Measurements from ENCODE around the gene DSPP. TPM values are rescaled to one million over a fixed set of nuclear protein-coding genes. Genes with fewer than 3 reads are reported as not detected.

DSPP gene
- total RNA-seq, 1 donor from 2014 or later, result not detected

GRCh38 chr4:87614292-87614890, 6.1 kb downstream of the DSPP start:
- H2AFZ ChIP-seq (ENCODE audit: low read depth, low read length), result no peak overlapping the region
- Mint-ChIP-seq H3K4me3 (ENCODE audit: unreplicated experiment) (no peak overlapping the region), H3K27ac (ENCODE audit: unreplicated experiment) (no peak overlapping the region), H3K9me3 (ENCODE audit: unreplicated experiment) (no peaks in the 10 kb centered on the region), H3K4me1 (ENCODE audit: low read depth, unreplicated experiment) (no peaks in the 10 kb centered on the region), H3K27me3 (ENCODE audit: low read depth, unreplicated experiment) (peaks cover 2% of the 10 kb centered on the region), H3K36me3 (ENCODE audit: low read depth, unreplicated experiment) (no peaks in the 10 kb centered on the region)
- no peak overlapping the region for H3K27ac ChIP-seq (ENCODE audit: low read depth, low read length)
- H3K4me3 ChIP-seq (ENCODE audit: insufficient read depth, low read depth, low read length), result no peak overlapping the region
- H4K20me1 ChIP-seq (ENCODE audit: insufficient read depth, low read length), result no peaks in the 10 kb centered on the region
- TF ChIP-seq EZH2 (IDR thresholded peaks at IDR 0.05; ENCODE audit: insufficient read depth, low read length), result no peak
- TF ChIP-seq, protein P1, sequence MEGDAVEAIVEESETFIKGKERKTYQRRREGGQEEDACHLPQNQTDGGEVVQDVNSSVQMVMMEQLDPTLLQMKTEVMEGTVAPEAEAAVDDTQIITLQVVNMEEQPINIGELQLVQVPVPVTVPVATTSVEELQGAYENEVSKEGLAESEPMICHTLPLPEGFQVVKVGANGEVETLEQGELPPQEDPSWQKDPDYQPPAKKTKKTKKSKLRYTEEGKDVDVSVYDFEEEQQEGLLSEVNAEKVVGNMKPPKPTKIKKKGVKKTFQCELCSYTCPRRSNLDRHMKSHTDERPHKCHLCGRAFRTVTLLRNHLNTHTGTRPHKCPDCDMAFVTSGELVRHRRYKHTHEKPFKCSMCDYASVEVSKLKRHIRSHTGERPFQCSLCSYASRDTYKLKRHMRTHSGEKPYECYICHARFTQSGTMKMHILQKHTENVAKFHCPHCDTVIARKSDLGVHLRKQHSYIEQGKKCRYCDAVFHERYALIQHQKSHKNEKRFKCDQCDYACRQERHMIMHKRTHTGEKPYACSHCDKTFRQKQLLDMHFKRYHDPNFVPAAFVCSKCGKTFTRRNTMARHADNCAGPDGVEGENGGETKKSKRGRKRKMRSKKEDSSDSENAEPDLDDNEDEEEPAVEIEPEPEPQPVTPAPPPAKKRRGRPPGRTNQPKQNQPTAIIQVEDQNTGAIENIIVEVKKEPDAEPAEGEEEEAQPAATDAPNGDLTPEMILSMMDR (IDR thresholded peaks at IDR 0.05; ENCODE audit: insufficient read depth, low read depth, low read length), result no peak
- H3K4me2 ChIP-seq (ENCODE audit: low read length), result no peak overlapping the region
- no peaks in the 10 kb centered on the region for H3K79me2 ChIP-seq (ENCODE audit: insufficient read depth, low read length)
- no peaks in the 10 kb centered on the region for H3K4me1 ChIP-seq (ENCODE audit: insufficient read depth, low read length)
- H3K9ac ChIP-seq (ENCODE audit: low read length), result no peak overlapping the region
- H3K27me3 ChIP-seq (ENCODE audit: insufficient read depth, low read length), result peaks cover 2% of the 10 kb centered on the region
- no peak for FAIRE-seq
- no peaks in the 10 kb centered on the region for H3K9me3 ChIP-seq (ENCODE audit: insufficient read depth, low read depth, low read length)
- H3K36me3 ChIP-seq (ENCODE audit: insufficient read depth, low read length), result no peaks in the 10 kb centered on the region
- no peak for DNase-seq (ENCODE audit: low read depth)

- Mint-ChIP-seq H3K27ac (ENCODE audit: unreplicated experiment) (no peak overlapping the region), H3K9me3 (ENCODE audit: unreplicated experiment) (no peaks in the 10 kb centered on the region), H3K4me1 (ENCODE audit: low read depth, unreplicated experiment) (no peaks in the 10 kb centered on the region), H3K36me3 (ENCODE audit: low read depth, unreplicated experiment) (no peaks in the 10 kb centered on the region), H3K27me3 (ENCODE audit: low read depth, unreplicated experiment) (peaks cover 5% of the 10 kb centered on the region), H3K4me3 (ENCODE audit: unreplicated experiment) (no peak overlapping the region)
- Histone ChIP-seq H3K27me3 (ENCODE audit: insufficient read depth, low read length) (peaks cover 8% of the 10 kb centered on the region), H3K36me3 (ENCODE audit: insufficient read depth, low read length) (no peaks in the 10 kb centered on the region), H3K4me3 (ENCODE audit: insufficient read depth, low read depth, low read length) (no peak overlapping the region), H3K9me3 (ENCODE audit: insufficient read depth, low read depth, low read length) (no peaks in the 10 kb centered on the region), H3K4me2 (ENCODE audit: low read length) (no peak overlapping the region), H3K27ac (ENCODE audit: low read depth, low read length) (no peak overlapping the region), H3K79me2 (ENCODE audit: insufficient read depth, low read length) (no peaks in the 10 kb centered on the region), H4K20me1 (ENCODE audit: insufficient read depth, low read length) (no peaks in the 10 kb centered on the region), H2AFZ (ENCODE audit: low read depth, low read length) (no peak overlapping the region), H3K9ac (ENCODE audit: low read length) (no peak overlapping the region), H3K4me1 (ENCODE audit: insufficient read depth, low read length) (no peaks in the 10 kb centered on the region)
- TF ChIP-seq, protein P1 (IDR thresholded peaks at IDR 0.05; ENCODE audit: insufficient read depth, low read depth, low read length), result no peak
- no peak for TF ChIP-seq EZH2 (IDR thresholded peaks at IDR 0.05; ENCODE audit: insufficient read depth, low read length)
- FAIRE-seq (no peak), DNase-seq (ENCODE audit: low read depth) (no peak)
These were observed 7.9 kb downstream of the DSPP start for GRCh38 chr4:87616268-87616667.

- H3K9ac ChIP-seq (ENCODE audit: low read length), result no peak overlapping the region
- no peaks in the 10 kb centered on the region for H3K9me3 ChIP-seq (ENCODE audit: insufficient read depth, low read depth, low read length)
- Mint-ChIP-seq H3K36me3 (ENCODE audit: low read depth, unreplicated experiment) (no peaks in the 10 kb centered on the region), H3K4me1 (ENCODE audit: low read depth, unreplicated experiment) (no peaks in the 10 kb centered on the region), H3K27me3 (ENCODE audit: low read depth, unreplicated experiment) (peaks cover 10% of the 10 kb centered on the region), H3K4me3 (ENCODE audit: unreplicated experiment) (no peak overlapping the region), H3K27ac (ENCODE audit: unreplicated experiment) (no peak overlapping the region), H3K9me3 (ENCODE audit: unreplicated experiment) (no peaks in the 10 kb centered on the region)
- DNase-seq (ENCODE audit: low read depth) (no peak), FAIRE-seq (no peak)
- H3K4me1 ChIP-seq (ENCODE audit: insufficient read depth, low read length), result no peaks in the 10 kb centered on the region
- no peak overlapping the region for H2AFZ ChIP-seq (ENCODE audit: low read depth, low read length)
- H4K20me1 ChIP-seq (ENCODE audit: insufficient read depth, low read length), result no peaks in the 10 kb centered on the region
- no peaks in the 10 kb centered on the region for H3K79me2 ChIP-seq (ENCODE audit: insufficient read depth, low read length)
- no peak overlapping the region for H3K4me3 ChIP-seq (ENCODE audit: insufficient read depth, low read depth, low read length)
- no peaks in the 10 kb centered on the region for H3K36me3 ChIP-seq (ENCODE audit: insufficient read depth, low read length)
- H3K4me2 ChIP-seq (ENCODE audit: low read length), result no peak overlapping the region
- H3K27ac ChIP-seq (ENCODE audit: low read depth, low read length), result no peak overlapping the region
- TF ChIP-seq, protein P1 (IDR thresholded peaks at IDR 0.05; ENCODE audit: insufficient read depth, low read depth, low read length), result no peak
- TF ChIP-seq EZH2 (IDR thresholded peaks at IDR 0.05; ENCODE audit: insufficient read depth, low read length), result no peak
- peaks cover 8% of the 10 kb centered on the region for H3K27me3 ChIP-seq (ENCODE audit: insufficient read depth, low read length)
These were observed 11.8 kb downstream of the DSPP start for GRCh38 chr4:87620086-87620485.
